Measurements from ENCODE around the gene CNTNAP4. TPM values are rescaled to one million over a fixed set of nuclear protein-coding genes. Genes with fewer than 3 reads are reported as not detected.

Gene CNTNAP4
- total RNA-seq, 1 donor from 2014 or later, result 0.10 TPM

- TF ChIP-seq, protein P1, sequence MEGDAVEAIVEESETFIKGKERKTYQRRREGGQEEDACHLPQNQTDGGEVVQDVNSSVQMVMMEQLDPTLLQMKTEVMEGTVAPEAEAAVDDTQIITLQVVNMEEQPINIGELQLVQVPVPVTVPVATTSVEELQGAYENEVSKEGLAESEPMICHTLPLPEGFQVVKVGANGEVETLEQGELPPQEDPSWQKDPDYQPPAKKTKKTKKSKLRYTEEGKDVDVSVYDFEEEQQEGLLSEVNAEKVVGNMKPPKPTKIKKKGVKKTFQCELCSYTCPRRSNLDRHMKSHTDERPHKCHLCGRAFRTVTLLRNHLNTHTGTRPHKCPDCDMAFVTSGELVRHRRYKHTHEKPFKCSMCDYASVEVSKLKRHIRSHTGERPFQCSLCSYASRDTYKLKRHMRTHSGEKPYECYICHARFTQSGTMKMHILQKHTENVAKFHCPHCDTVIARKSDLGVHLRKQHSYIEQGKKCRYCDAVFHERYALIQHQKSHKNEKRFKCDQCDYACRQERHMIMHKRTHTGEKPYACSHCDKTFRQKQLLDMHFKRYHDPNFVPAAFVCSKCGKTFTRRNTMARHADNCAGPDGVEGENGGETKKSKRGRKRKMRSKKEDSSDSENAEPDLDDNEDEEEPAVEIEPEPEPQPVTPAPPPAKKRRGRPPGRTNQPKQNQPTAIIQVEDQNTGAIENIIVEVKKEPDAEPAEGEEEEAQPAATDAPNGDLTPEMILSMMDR (IDR thresholded peaks at IDR 0.05; ENCODE audit: unreplicated experiment), result no peak
- no peaks in the 10 kb centered on the region for H3K4me1 Mint-ChIP-seq (ENCODE audit: unreplicated experiment)
- H3K27me3 Mint-ChIP-seq (ENCODE audit: unreplicated experiment), result peaks cover 4% of the 10 kb centered on the region
- peaks cover 18% of the 10 kb centered on the region for H3K9me3 Mint-ChIP-seq (ENCODE audit: unreplicated experiment)
- H3K27ac Mint-ChIP-seq (ENCODE audit: unreplicated experiment), result no peak overlapping the region
- H3K4me3 Mint-ChIP-seq (ENCODE audit: unreplicated experiment), result no peak overlapping the region
- peaks cover 5% of the 10 kb centered on the region for H3K36me3 Mint-ChIP-seq (ENCODE audit: low read depth, unreplicated experiment)
- DNase-seq (ENCODE audit: low spot score), result no peak
These were observed 58.2 kb downstream of the CNTNAP4 start for GRCh38 chr16:76335180-76335974.

DNA sequence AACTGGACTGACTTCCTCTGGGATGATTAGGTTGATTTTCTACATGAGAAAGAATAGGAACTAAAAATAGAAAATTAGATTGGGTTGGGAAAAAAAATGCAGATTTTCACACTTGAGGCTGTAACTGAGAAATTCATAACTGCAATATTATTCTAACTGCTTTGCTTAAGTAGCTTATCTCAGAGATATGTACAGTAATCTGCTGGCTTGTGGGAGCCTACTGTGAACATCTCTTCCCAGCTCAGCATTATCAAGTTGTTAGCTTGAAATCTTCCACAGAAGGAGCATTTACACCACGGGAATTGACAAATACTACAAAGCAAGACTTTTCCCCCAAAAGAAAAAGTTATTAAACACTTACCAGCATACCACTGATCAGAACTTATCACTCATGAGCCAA lies 58.9 kb downstream of the CNTNAP4 start:
- Mint-ChIP-seq H3K9me3 (ENCODE audit: unreplicated experiment) (peaks cover 25% of the 10 kb centered on the region), H3K36me3 (ENCODE audit: low read depth, unreplicated experiment) (peaks cover 12% of the 10 kb centered on the region), H3K4me3 (ENCODE audit: unreplicated experiment) (no peak overlapping the region), H3K27me3 (ENCODE audit: unreplicated experiment) (peaks cover 6% of the 10 kb centered on the region), H3K4me1 (ENCODE audit: unreplicated experiment) (no peaks in the 10 kb centered on the region), H3K27ac (ENCODE audit: unreplicated experiment) (no peak overlapping the region)
- TF ChIP-seq, protein P1 (IDR thresholded peaks at IDR 0.05; ENCODE audit: unreplicated experiment), result no peak
- DNase-seq (ENCODE audit: low spot score), result no peak

DNA sequence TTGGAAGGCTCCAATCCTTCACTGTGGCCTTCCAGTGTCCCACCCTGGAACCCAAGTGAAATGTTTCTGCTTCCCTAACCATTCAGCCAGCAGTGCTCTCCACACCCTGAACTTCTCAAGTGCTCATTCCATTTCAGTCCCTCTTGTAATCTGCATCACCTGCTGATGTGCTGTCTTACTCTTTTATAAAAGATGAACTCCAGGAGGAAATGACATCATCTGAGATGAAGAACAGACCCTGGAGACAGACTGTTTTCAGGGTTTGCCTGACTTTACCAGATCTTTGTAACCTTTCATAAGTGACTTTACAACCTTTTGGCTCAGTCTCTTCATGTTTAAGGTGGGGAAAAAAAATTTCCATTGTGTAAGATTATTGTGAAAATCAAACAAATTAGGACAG lies 61.3 kb downstream of the CNTNAP4 start:
- no peak overlapping the region for H3K27ac Mint-ChIP-seq (ENCODE audit: unreplicated experiment)
- peaks cover 6% of the 10 kb centered on the region for H3K27me3 Mint-ChIP-seq (ENCODE audit: unreplicated experiment)
- TF ChIP-seq, protein P1 (IDR thresholded peaks at IDR 0.05; ENCODE audit: unreplicated experiment), result no peak
- no peak overlapping the region for H3K4me3 Mint-ChIP-seq (ENCODE audit: unreplicated experiment)
- peaks cover 30% of the 10 kb centered on the region for H3K9me3 Mint-ChIP-seq (ENCODE audit: unreplicated experiment)
- DNase-seq (ENCODE audit: low spot score), result no peak
- H3K4me1 Mint-ChIP-seq (ENCODE audit: unreplicated experiment), result no peaks in the 10 kb centered on the region
- peaks cover 12% of the 10 kb centered on the region for H3K36me3 Mint-ChIP-seq (ENCODE audit: low read depth, unreplicated experiment)

DNA sequence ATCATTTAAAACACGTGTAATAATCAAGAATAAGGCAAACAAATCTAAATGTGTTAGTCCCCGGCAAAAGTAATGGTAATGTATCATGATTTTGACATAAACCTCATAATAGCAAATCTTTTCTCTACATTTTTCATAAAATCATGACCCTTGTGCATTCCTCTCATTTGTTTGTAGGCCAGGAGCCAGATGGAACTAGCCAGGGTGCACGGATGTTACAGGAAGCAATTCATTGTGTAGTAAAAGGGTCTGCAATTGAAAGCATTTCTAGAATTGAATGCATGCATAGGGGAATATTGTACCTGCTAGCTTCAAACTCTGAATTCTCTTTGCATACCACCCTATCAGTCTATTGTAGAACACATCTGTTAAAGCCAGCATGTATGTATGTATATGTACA lies 66.6 kb downstream of the CNTNAP4 start:
- DNase-seq (ENCODE audit: low spot score), result no peak
- Mint-ChIP-seq H3K27me3 (ENCODE audit: unreplicated experiment) (peaks cover 3% of the 10 kb centered on the region), H3K4me3 (ENCODE audit: unreplicated experiment) (no peak overlapping the region), H3K4me1 (ENCODE audit: unreplicated experiment) (no peaks in the 10 kb centered on the region), H3K27ac (ENCODE audit: unreplicated experiment) (no peak overlapping the region), H3K9me3 (ENCODE audit: unreplicated experiment) (peaks cover 30% of the 10 kb centered on the region), H3K36me3 (ENCODE audit: low read depth, unreplicated experiment) (peaks cover 9% of the 10 kb centered on the region)
- TF ChIP-seq, protein P1 (IDR thresholded peaks at IDR 0.05; ENCODE audit: unreplicated experiment), result no peak

DNA sequence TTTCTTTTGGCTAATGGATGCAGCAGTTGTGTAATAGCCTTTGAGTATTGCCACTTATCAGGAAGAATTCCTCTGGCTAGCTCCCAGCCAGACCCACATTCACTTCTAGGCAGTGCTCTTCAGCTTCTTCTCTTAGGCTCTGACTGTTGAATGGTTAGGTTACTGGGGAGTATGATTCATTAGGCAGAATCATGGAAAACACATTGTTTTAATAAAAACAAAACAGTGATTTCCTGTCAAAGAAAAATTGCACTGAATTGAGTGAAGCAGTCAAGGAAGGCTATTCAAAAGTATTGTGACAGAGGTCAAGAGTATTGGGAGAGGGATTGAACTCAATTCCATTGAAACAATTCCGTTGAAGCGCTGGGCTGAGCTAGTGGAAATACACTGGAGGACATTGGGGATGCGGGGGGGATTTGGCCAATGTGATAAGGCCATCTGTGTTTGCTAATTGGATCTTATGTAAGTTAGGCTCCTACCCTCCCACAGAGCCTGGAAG lies 68.0 kb downstream of the CNTNAP4 start:
- no peak overlapping the region for H3K4me3 Mint-ChIP-seq (ENCODE audit: unreplicated experiment)
- H3K27me3 Mint-ChIP-seq (ENCODE audit: unreplicated experiment), result peaks cover 3% of the 10 kb centered on the region
- H3K27ac Mint-ChIP-seq (ENCODE audit: unreplicated experiment), result no peak overlapping the region
- H3K36me3 Mint-ChIP-seq (ENCODE audit: low read depth, unreplicated experiment), result peaks cover 9% of the 10 kb centered on the region
- no peak for DNase-seq (ENCODE audit: low spot score)
- TF ChIP-seq, protein P1 (IDR thresholded peaks at IDR 0.05; ENCODE audit: unreplicated experiment), result no peak
- no peaks in the 10 kb centered on the region for H3K4me1 Mint-ChIP-seq (ENCODE audit: unreplicated experiment)
- peaks cover 29% of the 10 kb centered on the region for H3K9me3 Mint-ChIP-seq (ENCODE audit: unreplicated experiment)
